GM12878 (cell line): Measurements from ENCODE around the gene NTM.

Experiments used
- ATF2 ChIP-seq: IDR thresholded peaks from 2 replicates; pipeline ENCODE4 v1.6.1; 2012; ENCODE audit warnings: low read length, inconsistent platforms
- CTCF ChIP-seq, 3 experiments: IDR thresholded peaks in 2 of 3; conservative IDR thresholded peaks in 1 of 3; 2 replicates each; pipeline ENCODE4 v1.5.1; 2011; ENCODE audit warnings: low read depth in 3 of 3, low read length in 3 of 3, mild to moderate bottlenecking in 3 of 3, control low read depth in 2 of 3, moderate library complexity in 2 of 3, inconsistent platforms in 1 of 3, mixed read lengths in 1 of 3; ENCODE audit not compliant: control insufficient read depth in 2 of 3, insufficient read depth in 1 of 3; ENCODE audit errors: extremely low read depth in 1 of 3
- EGR1 ChIP-seq, 2 experiments: IDR thresholded peaks; 1 replicate in 1 of 2; 2 replicates in 1 of 2; pipeline ENCODE4 v1.6.1; 2011 to 2012; ENCODE audit warnings: low read depth in 2 of 2, low read length in 2 of 2, borderline replicate concordance in 1 of 2, mild to moderate bottlenecking in 1 of 2, moderate library complexity in 1 of 2
- SREBF2 ChIP-seq: IDR thresholded peaks from 2 replicates; pipeline ENCODE4 v1.6.1; 2012; ENCODE audit warnings: mild to moderate bottlenecking, low read length

- TF ChIP-seq CTCF (IDR thresholded peaks at IDR 0.05 in 2 of 3, conservative IDR thresholded peaks at IDR 0.05 in 1 of 3; ENCODE audit: control insufficient read depth in 2 of 3, extremely low read depth in 1 of 3, insufficient read depth in 1 of 3, low read depth in 3 of 3, low read length in 3 of 3) = no peak
- TF ChIP-seq SREBF2 = no peak
- TF ChIP-seq EGR1 (IDR thresholded peaks at IDR 0.05; ENCODE audit: borderline replicate concordance in 1 of 2, low read depth in 2 of 2, low read length in 2 of 2) = no peak
- TF ChIP-seq ATF2 = no peak
These were observed 966.5 kb downstream of the NTM start for GRCh38 chr11:132336781-132337535.
